ENCODE results near the gene HLA-DPB1. TPM values are rescaled to one million over a fixed set of nuclear protein-coding genes. Genes with fewer than 3 reads are reported as not detected.
A peak's percentile ranks its signal among the peaks of the same experiment; 100 is the strongest.

Gene HLA-DPB1
- not detected in 2 replicates for total RNA-seq (2022)
- percentile 13 among the genes with signal in this experiment for Bru-seq, nascent RNA
- percentile 14 among the genes with signal in this experiment for BruChase-seq, experiment 1, labeled RNA remaining after a 2-hour chase
- BruChase-seq, experiment 2, labeled RNA remaining after a 6-hour chase, result percentile 12 among the genes with signal in this experiment
- long read RNA-seq, result 0 reads

- Mint-ChIP-seq H3K4me3 (ENCODE audit: unreplicated experiment) (no peak within 1 kb of the TSS), H3K4me1 (ENCODE audit: low read depth, unreplicated experiment) (no peaks in the 10 kb centered on the region), H3K36me3 (ENCODE audit: insufficient read depth, unreplicated experiment) (no peaks in the 10 kb centered on the region), H3K27ac (ENCODE audit: unreplicated experiment) (no peak within 1 kb of the TSS), H3K27me3 (ENCODE audit: insufficient read depth, unreplicated experiment) (peaks cover 10% of the 10 kb centered on the region), H3K9me3 (ENCODE audit: unreplicated experiment) (peaks cover 9% of the 10 kb centered on the region)
- Histone ChIP-seq H3K36me3 (ENCODE audit: control insufficient read depth, insufficient read depth, low read length) (no peaks in the 10 kb centered on the region), H3K4me1 (no peaks in the 10 kb centered on the region), H3K9me3 (no peaks in the 10 kb centered on the region), H3K4me3 (ENCODE audit: low read depth, low read length) (no peak within 1 kb of the TSS), H3K27me3 (replicated peaks; ENCODE audit: control insufficient read depth, insufficient read depth, low read length) (no peaks in the 10 kb centered on the region)
- no TSS peak for BruUV-seq (replicated peaks)
- DNase-seq, result peak in 1 of 2 experiments; percentile 16
- intact Hi-C loops (cut with micrococcal nuclease; ENCODE audit: unreplicated experiment), result no loop called here
- no peak for TF ChIP-seq CTCF (IDR thresholded peaks at IDR 0.05; ENCODE audit: insufficient read depth in 1 of 2, low read depth in 1 of 2, low read length in 1 of 2, severe bottlenecking in 1 of 2, unreplicated experiment in 1 of 2)
- POLR2A ChIA-PET, result no interaction called here
- CTCF ChIA-PET, result interaction anchor here (1.6 kb wide), 1 partner anchor 91 kb away, joined by 3 read pairs; no protein-coding TSS in a partner anchor
These were observed at the start of gene HLA-DPB1 for GRCh38 chr6:33075568-33076405. Gene HLA-DPB1 (plus strand): TSS chr6:33075990. CDS start chr6:33076042, 52 bp downstream.

GRCh38 chr6:33028220-33028849 is 47.5 kb upstream of the HLA-DPB1 start:
- Histone ChIP-seq H3K27me3 (replicated peaks; ENCODE audit: control insufficient read depth, insufficient read depth, low read length) (no peaks in the 10 kb centered on the region), H3K4me3 (ENCODE audit: low read depth, low read length) (no peak overlapping the region), H3K9me3 (no peaks in the 10 kb centered on the region), H3K4me1 (no peaks in the 10 kb centered on the region), H3K36me3 (ENCODE audit: control insufficient read depth, insufficient read depth, low read length) (no peaks in the 10 kb centered on the region)
- Mint-ChIP-seq H3K36me3 (ENCODE audit: insufficient read depth, unreplicated experiment) (no peaks in the 10 kb centered on the region), H3K27me3 (ENCODE audit: insufficient read depth, unreplicated experiment) (peaks cover 22% of the 10 kb centered on the region), H3K9me3 (ENCODE audit: unreplicated experiment) (no peaks in the 10 kb centered on the region), H3K4me1 (ENCODE audit: low read depth, unreplicated experiment) (no peaks in the 10 kb centered on the region), H3K27ac (ENCODE audit: unreplicated experiment) (no peak overlapping the region), H3K4me3 (ENCODE audit: unreplicated experiment) (no peak overlapping the region)
- DNase-seq, result no peak
- CTCF ChIA-PET, result no interaction called here
- POLR2A ChIA-PET, result no interaction called here
- no peak for TF ChIP-seq CTCF (IDR thresholded peaks at IDR 0.05; ENCODE audit: insufficient read depth in 1 of 2, low read depth in 1 of 2, low read length in 1 of 2, severe bottlenecking in 1 of 2, unreplicated experiment in 1 of 2)
- intact Hi-C loops (cut with micrococcal nuclease; ENCODE audit: unreplicated experiment), result no loop called here
- no TSS peak for BruUV-seq (replicated peaks)

- CTCF ChIA-PET, result no interaction called here
- peaks cover 8% of the 10 kb centered on the region for H3K9me3 Mint-ChIP-seq (ENCODE audit: unreplicated experiment)
These were observed 46.2 kb upstream of the HLA-DPB1 start for GRCh38 chr6:33029328-33030184.

More at GRCh38 chr6:33029328-33030184, 46.2 kb upstream of the HLA-DPB1 start:
- Mint-ChIP-seq H3K36me3 (ENCODE audit: insufficient read depth, unreplicated experiment) (no peaks in the 10 kb centered on the region), H3K27ac (ENCODE audit: unreplicated experiment) (no peak overlapping the region), H3K4me1 (ENCODE audit: low read depth, unreplicated experiment) (no peaks in the 10 kb centered on the region), H3K4me3 (ENCODE audit: unreplicated experiment) (no peak overlapping the region), H3K27me3 (ENCODE audit: insufficient read depth, unreplicated experiment) (peaks cover 23% of the 10 kb centered on the region)
- Histone ChIP-seq H3K27me3 (replicated peaks; ENCODE audit: control insufficient read depth, insufficient read depth, low read length) (no peaks in the 10 kb centered on the region), H3K4me3 (ENCODE audit: low read depth, low read length) (no peak overlapping the region), H3K4me1 (no peaks in the 10 kb centered on the region), H3K36me3 (ENCODE audit: control insufficient read depth, insufficient read depth, low read length) (no peaks in the 10 kb centered on the region), H3K9me3 (peaks cover 2% of the 10 kb centered on the region; the same call in 1 of the 2 replicates)
- no peak for DNase-seq
- no TSS peak for BruUV-seq (replicated peaks)
- intact Hi-C loops (cut with micrococcal nuclease; ENCODE audit: unreplicated experiment), result no loop called here
- POLR2A ChIA-PET, result no interaction called here
- TF ChIP-seq CTCF (IDR thresholded peaks at IDR 0.05; ENCODE audit: insufficient read depth in 1 of 2, low read depth in 1 of 2, low read length in 1 of 2, severe bottlenecking in 1 of 2, unreplicated experiment in 1 of 2), result no peak
